A549 (cell line): ENCODE results near the gene KDF1. TPM values are rescaled to one million over a fixed set of nuclear protein-coding genes. Genes with fewer than 3 reads are reported as not detected.

Source experiments
- ATAC-seq, 2 experiments: fragments of 200-7000 bp in 1 of 2; fragments of >200 bp in 1 of 2; cut with Nextera tagmentation in 1 of 2; cut with Tn5 transposase in 1 of 2; 3 replicates each; pipeline versions ENCODE4 v1.8.0 to v1.9.1; 2018 to 2020; ENCODE audit warnings: mild to moderate bottlenecking in 1 of 2, moderate library complexity in 1 of 2
- CTCF ChIA-PET: fragments of 300-600 bp; sonication (Branson Sonifier 250); formaldehyde crosslinking; extraction: SDS; loops from one replicate; lab custom pipeline; 2021; ENCODE audit warnings: antibody characterized with exemption, inconsistent platforms; lab: Yijun Ruan, JAX
- POLR2A ChIA-PET: fragments of 350-600 bp; formaldehyde crosslinking; extraction: SDS; loops from one replicate; lab custom pipeline; 2021; ENCODE audit warnings: antibody characterized with exemption, inconsistent platforms; lab: Yijun Ruan, JAX
- DNase-seq, 2 experiments: peaks; one replicate each; pipeline versions ENCODE4 v3.0.0 to v3.0.0-alpha.2; 2011 to 2016; ENCODE audit warnings: low read depth in 1 of 2, low spot score in 1 of 2
- FAIRE-seq: peaks from 2 replicates; lab custom pipeline; 2011; peaks lifted over from hg19 to GRCh38; lab: Jason Lieb, UNC
- H3K27ac ChIP-seq, 2 experiments: fragments of >200 bp; sonication (Bioruptor Twin); formaldehyde crosslinking; 3 replicates each; pipeline ENCODE4 v1.5.1; 2016 to 2017
- H3K4me1 ChIP-seq: fragments of >200 bp; sonication (Bioruptor Twin); formaldehyde crosslinking; 3 replicates; pipeline ENCODE4 v1.6.1; 2016
- H3K4me2 ChIP-seq: fragments of >200 bp; sonication (Bioruptor Twin); formaldehyde crosslinking; 3 replicates; pipeline ENCODE4 v1.6.1; 2016
- H3K4me3 ChIP-seq: fragments of >200 bp; sonication (Bioruptor Twin); formaldehyde crosslinking; 3 replicates; pipeline ENCODE4 v1.5.1; 2016
- H3K9me3 ChIP-seq: fragments of >200 bp; sonication (Bioruptor Twin); formaldehyde crosslinking; 3 replicates; pipeline ENCODE4 v1.6.1; 2016
- ATOH8 ChIP-seq: fragments of 250-450 bp; sonication (Bioruptor Pico); IDR thresholded peaks from 2 replicates; pipeline ENCODE4 v1.5.0; 2020; ENCODE audit warnings: low read depth, mild to moderate bottlenecking, moderate library complexity
- BHLHE40 ChIP-seq: IDR thresholded peaks from 2 replicates; pipeline ENCODE4 v1.6.1; 2012; ENCODE audit warnings: low read depth, low read length, inconsistent platforms
- CBX8 ChIP-seq: fragments of 200-600 bp; sonication (generic); IDR thresholded peaks from 2 replicates; pipeline ENCODE4 v1.6.1; 2016
- CEBPB ChIP-seq, 2 experiments: fragments of >200 bp in 1 of 2; sonication (Bioruptor Twin) in 1 of 2; formaldehyde crosslinking in 1 of 2; IDR thresholded peaks; 2 replicates each; pipeline ENCODE4 v1.6.1; 2012 to 2016
- CHD4 ChIP-seq: fragments of 200-600 bp; sonication (generic); IDR thresholded peaks from 2 replicates; pipeline ENCODE4 v1.6.1; 2016; ENCODE audit warnings: antibody characterized with exemption, mild to moderate bottlenecking, borderline replicate concordance
- EHF ChIP-seq: fragments of 250-450 bp; sonication (Bioruptor Pico); IDR thresholded peaks from 2 replicates; pipeline ENCODE4 v1.5.0; 2020; ENCODE audit warnings: mild to moderate bottlenecking
- FOSB ChIP-seq: fragments of 250-450 bp; sonication (Bioruptor Pico); IDR thresholded peaks from 2 replicates; pipeline ENCODE4 v1.5.0; 2020; ENCODE audit warnings: mild to moderate bottlenecking, moderate library complexity
- FOSL2 ChIP-seq, 2 experiments: fragments of 450-650 bp in 1 of 2; fragments of >200 bp in 1 of 2; sonication (Bioruptor Twin) in 1 of 2; formaldehyde crosslinking; IDR thresholded peaks; 2 replicates each; pipeline versions ENCODE4 v1.5.0 to v1.6.1; 2016 to 2020; ENCODE audit warnings: mild to moderate bottlenecking in 1 of 2, moderate library complexity in 1 of 2
- HMGXB4 ChIP-seq: fragments of 250-450 bp; sonication (Bioruptor Pico); IDR thresholded peaks from 2 replicates; pipeline ENCODE4 v1.5.0; 2021; ENCODE audit warnings: mild to moderate bottlenecking, moderate library complexity, borderline replicate concordance
- HOXB13 ChIP-seq: fragments of 250-450 bp; sonication (Bioruptor Pico); IDR thresholded peaks from 2 replicates; pipeline ENCODE4 v1.5.0; 2020; ENCODE audit warnings: low read depth, mild to moderate bottlenecking, moderate library complexity
- HOXB5 ChIP-seq: fragments of 250-450 bp; sonication (Bioruptor Pico); IDR thresholded peaks from 2 replicates; pipeline ENCODE4 v1.5.0; 2020; ENCODE audit warnings: mild to moderate bottlenecking, moderate library complexity
- MAFK ChIP-seq: fragments of 450-650 bp; IDR thresholded peaks from 2 replicates; pipeline ENCODE4 v1.6.1; 2014; ENCODE audit not compliant: partially characterized antibody
- PBX3 ChIP-seq: IDR thresholded peaks from 2 replicates; pipeline ENCODE4 v1.6.1; 2012
- PHF8 ChIP-seq: fragments of 200-600 bp; sonication (generic); IDR thresholded peaks from 2 replicates; pipeline ENCODE4 v1.6.1; 2016; ENCODE audit warnings: low read depth, mild to moderate bottlenecking, antibody characterized with exemption, moderate library complexity, borderline replicate concordance
- RAD21 ChIP-seq, 2 experiments: fragments of >200 bp in 1 of 2; sonication (Bioruptor Twin) in 1 of 2; formaldehyde crosslinking in 1 of 2; IDR thresholded peaks in 1 of 2; conservative IDR thresholded peaks in 1 of 2; 2 replicates in 1 of 2; 3 replicates in 1 of 2; pipeline ENCODE4 v1.6.1; 2012 to 2018; ENCODE audit warnings: inconsistent platforms in 1 of 2
- RCOR1 ChIP-seq: fragments of 150-350 bp; IDR thresholded peaks from 2 replicates; pipeline ENCODE4 v1.6.1; 2014; ENCODE audit warnings: antibody characterized with exemption, low read length, low read depth
- REST ChIP-seq: fragments of 200-600 bp; sonication (generic); IDR thresholded peaks from 2 replicates; pipeline ENCODE4 v1.6.1; 2016; ENCODE audit warnings: antibody characterized with exemption, mild to moderate bottlenecking, moderate library complexity
- RFX5 ChIP-seq: fragments of 450-650 bp; IDR thresholded peaks from 2 replicates; pipeline ENCODE4 v1.7.1; 2014; ENCODE audit warnings: antibody characterized with exemption, mild to moderate bottlenecking, moderate library complexity
- RNF2 ChIP-seq: fragments of 200-600 bp; sonication (generic); IDR thresholded peaks from 2 replicates; pipeline ENCODE4 v1.6.1; 2016; ENCODE audit warnings: low read depth, mild to moderate bottlenecking, antibody characterized with exemption, moderate library complexity, borderline replicate concordance
- SREBF2 ChIP-seq: fragments of 450-650 bp; IDR thresholded peaks from 2 replicates; pipeline ENCODE4 v1.6.1; 2014; ENCODE audit warnings: mild to moderate bottlenecking, moderate library complexity
- TFCP2L1 ChIP-seq: fragments of 250-450 bp; sonication (Bioruptor Pico); IDR thresholded peaks from 2 replicates; pipeline ENCODE4 v1.5.0; 2021; ENCODE audit warnings: mild to moderate bottlenecking
- ZFP36 ChIP-seq: fragments of 450-650 bp; IDR thresholded peaks from 2 replicates; pipeline ENCODE4 v1.6.1; 2014; ENCODE audit warnings: borderline replicate concordance; ENCODE audit not compliant: partially characterized antibody
- ZSCAN20 ChIP-seq: fragments of 250-450 bp; sonication (Bioruptor Pico); IDR thresholded peaks from 2 replicates; pipeline ENCODE4 v1.8.0; 2022; ENCODE audit warnings: mild to moderate bottlenecking, moderate library complexity
- WGBS: methylation state at CpG from one replicate; pipeline ENCODE4 v1.1.6; 2017; ENCODE audit errors: missing lambda C conversion rate; 5-methylcytosine and 5-hydroxymethylcytosine counted together
- polyA plus RNA-seq, 4 experiments: library from polyadenylated mRNA; depleted of rRNA in 3 of 4; stranded (reverse); fragments of >200 nt; fragmentation: RNase III in 1 of 4; extraction: RNeasy Plus Mini Kit Qiagen cat#74134 plus additional on column Dnase treatment in 1 of 4; gene quantifications; 2 replicates in 3 of 4; 3 replicates in 1 of 4; pipeline ENCODE4 v1.2.3, GENCODE V29; 2011 to 2017

The KDF1 gene
- polyA plus RNA-seq, 2 of the 4 experiments (the other 2 are of a cell fraction), result not detected

- TF ChIP-seq REST, result no peak
- no peak for TF ChIP-seq BHLHE40
- TF ChIP-seq, all 56 proteins: peak for 0
Observed at GRCh38 chr1:26900815-26901511, 59.3 kb downstream of the KDF1 start (continued).

- Histone ChIP-seq H3K4me1 (peaks cover 5% of the 10 kb centered on the region; the same call in 1 of the 3 replicates), H3K4me2 (peak within 1 kb of the TSS; percentile 91), H3K4me3 (peak within 1 kb of the TSS; percentile 91), H3K27ac (peak within 1 kb of the TSS; percentile 79 to 91), H3K9me3 (no peaks in the 10 kb centered on the region)
- POLR2A ChIA-PET, result interaction anchor here (0.5 to 1.8 kb wide), 6 partner anchors 10 to 94 kb away, joined by 3 to 14 read pairs (median 3); partner anchors contain the start of gene GPN2
- WGBS, result 2% methylated on average over 34 of the region's 50 CpGs
- no peak for FAIRE-seq
- ATAC-seq, result peak; percentile 92 to 95
- peak; percentile 86 to 91 for DNase-seq
- CTCF ChIA-PET, result interaction anchor here (0.9 to 4.4 kb wide), 6 partner anchors 12 to 67 kb away, joined by 3 to 19 read pairs (median 4); no protein-coding TSS in a partner anchor
- TF ChIP-seq ZSCAN20 (CRISPR knock-in tag), result no peak
- TF ChIP-seq HMGXB4 (CRISPR knock-in tag), result no peak
- no peak for TF ChIP-seq EHF (CRISPR knock-in tag)
- TF ChIP-seq HOXB13 (CRISPR knock-in tag), result no peak
- TF ChIP-seq REST, result peak; percentile 91
- TF ChIP-seq PHF8, result peak; percentile 76
- TF ChIP-seq RFX5, result no peak
- no peak for TF ChIP-seq FOSB
- TF ChIP-seq RCOR1, result no peak
- no peak for TF ChIP-seq MAFK
- TF ChIP-seq CHD4, result no peak
- no peak for TF ChIP-seq RAD21 (conservative IDR thresholded peaks at IDR 0.05 in 1 of 2, IDR thresholded peaks at IDR 0.05 in 1 of 2)
- peak in 1 of 2 experiments; percentile 63; a peak in 1 of 4 replicates for TF ChIP-seq CEBPB (IDR thresholded peaks at IDR 0.05)
- TF ChIP-seq ZFP36, result no peak
- no peak for TF ChIP-seq ATOH8 (CRISPR knock-in tag)
- TF ChIP-seq PBX3, result no peak
- no peak for TF ChIP-seq TFCP2L1 (CRISPR knock-in tag)
- TF ChIP-seq SREBF2, result no peak
- TF ChIP-seq FOSL2 (IDR thresholded peaks at IDR 0.05), result no peak
- TF ChIP-seq FOSL2 (CRISPR knock-in tag; IDR thresholded peaks at IDR 0.05), result no peak
- no peak for TF ChIP-seq RNF2
- no peak for TF ChIP-seq CBX8
- TF ChIP-seq HOXB5 (CRISPR knock-in tag), result no peak
Observed at GRCh38 chr1:26900001-26900814, 60.1 kb downstream of the KDF1 start, which contains the start of gene GPATCH3. GPATCH3 (minus strand) TSS chr1:26900467; CDS start chr1:26900442, 25 bp downstream.
